OCI-LY1 (cell line): Measurements from ENCODE around the gene LDLRAD2.
"Not testable (repeated sequence)": the region's sequence is repeated elsewhere in the genome, so short reads cannot be mapped to it uniquely, and the experiment has no call there.

Source experiments
- H2AFZ ChIP-seq: fragments of 200-600 bp; sonication (generic), shearing (Covaris generic); 2 replicates; pipeline ENCODE4 v1.6.0; 2014; ENCODE audit warnings: antibody characterized with exemption, mild to moderate bottlenecking, low read length
- H3F3A ChIP-seq: fragments of 200-600 bp; sonication (generic), shearing (Covaris generic); 2 replicates; pipeline ENCODE4 v1.6.0; 2014; ENCODE audit warnings: mild to moderate bottlenecking, antibody characterized with exemption, low read length, moderate library complexity; ENCODE audit not compliant: insufficient read depth
- H3K27ac ChIP-seq: fragments of 200-600 bp; sonication (generic); 2 replicates; pipeline ENCODE4 v1.5.1; 2014; ENCODE audit warnings: low read length, mixed run types, mild to moderate bottlenecking, low read depth; ENCODE audit not compliant: poor library complexity, severe bottlenecking
- H3K27me3 ChIP-seq: fragments of 200-600 bp; sonication (generic); 2 replicates; pipeline ENCODE4 v1.6.0; 2014; ENCODE audit warnings: antibody characterized with exemption, mild to moderate bottlenecking, low read length, moderate library complexity; ENCODE audit not compliant: insufficient read depth
- H3K36me3 ChIP-seq: fragments of 200-600 bp; sonication (generic); 2 replicates; pipeline ENCODE4 v1.6.1; 2014; ENCODE audit warnings: mild to moderate bottlenecking, antibody characterized with exemption, low read length, moderate library complexity, mixed read lengths; ENCODE audit not compliant: insufficient read depth
- H3K4me1 ChIP-seq: fragments of 200-600 bp; sonication (generic); 2 replicates; pipeline ENCODE4 v1.5.1; 2014; ENCODE audit warnings: mild to moderate bottlenecking, low read length, moderate library complexity; ENCODE audit not compliant: insufficient read depth, severe bottlenecking
- H3K4me2 ChIP-seq: fragments of 200-600 bp; sonication (generic), shearing (Covaris generic); 2 replicates; pipeline ENCODE4 v1.6.1; 2014; ENCODE audit warnings: low read length
- H3K4me3 ChIP-seq: fragments of 200-600 bp; sonication (generic); 2 replicates; pipeline ENCODE4 v1.5.1; 2014; ENCODE audit warnings: low read length, low read depth, mild to moderate bottlenecking, mixed read lengths; ENCODE audit not compliant: poor library complexity, severe bottlenecking
- H3K79me2 ChIP-seq: fragments of 200-600 bp; shearing (Covaris generic); 2 replicates; pipeline ENCODE4 v1.6.1; 2016; ENCODE audit warnings: mixed run types, low read length, mixed read lengths; ENCODE audit not compliant: insufficient read depth
- H3K9ac ChIP-seq: fragments of 200-600 bp; sonication (generic), shearing (Covaris generic); 2 replicates; pipeline ENCODE4 v1.6.1; 2014; ENCODE audit warnings: mild to moderate bottlenecking, low read length, mixed read lengths
- H3K9me2 ChIP-seq: fragments of 200-600 bp; sonication (generic), shearing (Covaris generic); 2 replicates; pipeline ENCODE4 v1.6.1; 2014; ENCODE audit warnings: low read depth, mild to moderate bottlenecking, low read length, mixed read lengths
- H3K9me3 ChIP-seq: fragments of 200-600 bp; shearing (Covaris generic); 2 replicates; pipeline ENCODE4 v1.6.1; 2014; ENCODE audit warnings: low read length, mixed read lengths
- H4K20me1 ChIP-seq: fragments of 200-600 bp; sonication (generic), shearing (Covaris generic); 2 replicates; pipeline ENCODE4 v1.6.0; 2016; ENCODE audit warnings: mild to moderate bottlenecking, low read length; ENCODE audit not compliant: insufficient read depth
- CTCF ChIP-seq: fragments of 200-600 bp; sonication (generic), shearing (Covaris generic); IDR thresholded peaks from 2 replicates; pipeline ENCODE4 v1.5.1; 2017; ENCODE audit warnings: mild to moderate bottlenecking, antibody characterized with exemption, low read length, moderate library complexity, mixed read lengths
- EZH2 ChIP-seq: fragments of 200-600 bp; sonication (generic), shearing (Covaris generic); IDR thresholded peaks from 2 replicates; pipeline ENCODE4 v1.8.0; 2017; ENCODE audit warnings: borderline replicate concordance, mixed run types, mild to moderate bottlenecking, antibody characterized with exemption, low read length, moderate library complexity, mixed read lengths

Gene LDLRAD2

GRCh38 chr1:21824926-21825325 lies 12.9 kb downstream of the LDLRAD2 start:
- Histone ChIP-seq H3F3A (no peaks in the 10 kb centered on the region), H3K4me2 (no peak overlapping the region), H3K27ac (no peak overlapping the region), H2AFZ (no peak overlapping the region), H4K20me1 (no peaks in the 10 kb centered on the region), H3K9ac (no peak overlapping the region), H3K79me2 (no peaks in the 10 kb centered on the region), H3K36me3 (no peaks in the 10 kb centered on the region), H3K9me2 (no peaks in the 10 kb centered on the region), H3K4me3 (no peak overlapping the region), H3K9me3 (no peaks in the 10 kb centered on the region), H3K27me3 (peaks cover 6% of the 10 kb centered on the region; the same call in 1 of the 2 replicates), H3K4me1 (no peaks in the 10 kb centered on the region)
- no peak for TF ChIP-seq CTCF
- TF ChIP-seq EZH2 = no peak

DNA sequence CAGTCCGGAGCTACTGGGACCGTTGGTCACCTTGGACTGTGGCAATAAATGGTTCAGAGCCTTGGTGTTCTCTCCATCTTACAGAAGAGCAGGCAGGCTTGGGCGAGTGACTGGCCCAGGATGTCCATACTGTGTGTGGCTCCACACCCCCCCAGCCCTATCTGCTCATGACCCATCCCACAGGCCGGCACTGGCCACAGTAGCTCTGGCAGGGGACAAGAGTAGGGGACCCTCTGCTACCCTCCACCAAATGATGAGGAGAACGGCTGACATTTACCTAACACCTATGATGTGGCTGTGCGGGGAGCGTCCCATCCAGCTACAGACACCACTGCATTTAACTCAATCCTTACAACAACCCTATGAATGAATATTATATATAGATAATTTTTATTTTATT lies 13.3 kb downstream of the LDLRAD2 start:
- H3K4me1 ChIP-seq = no peaks in the 10 kb centered on the region
- no peaks in the 10 kb centered on the region for H3F3A ChIP-seq
- no peaks in the 10 kb centered on the region for H3K79me2 ChIP-seq
- H3K4me3 ChIP-seq = no peak overlapping the region
- H3K9ac ChIP-seq = no peak overlapping the region
- no peaks in the 10 kb centered on the region for H3K36me3 ChIP-seq
- no peak for TF ChIP-seq EZH2
- TF ChIP-seq CTCF = no peak
- H3K9me2 ChIP-seq = no peaks in the 10 kb centered on the region
- no peak overlapping the region for H3K4me2 ChIP-seq
- peaks cover 8% of the 10 kb centered on the region; the same call in 1 of the 2 replicates for H3K27me3 ChIP-seq
- no peaks in the 10 kb centered on the region for H4K20me1 ChIP-seq
- H3K9me3 ChIP-seq = no peaks in the 10 kb centered on the region
- no peak overlapping the region for H2AFZ ChIP-seq
- no peak overlapping the region for H3K27ac ChIP-seq

DNA sequence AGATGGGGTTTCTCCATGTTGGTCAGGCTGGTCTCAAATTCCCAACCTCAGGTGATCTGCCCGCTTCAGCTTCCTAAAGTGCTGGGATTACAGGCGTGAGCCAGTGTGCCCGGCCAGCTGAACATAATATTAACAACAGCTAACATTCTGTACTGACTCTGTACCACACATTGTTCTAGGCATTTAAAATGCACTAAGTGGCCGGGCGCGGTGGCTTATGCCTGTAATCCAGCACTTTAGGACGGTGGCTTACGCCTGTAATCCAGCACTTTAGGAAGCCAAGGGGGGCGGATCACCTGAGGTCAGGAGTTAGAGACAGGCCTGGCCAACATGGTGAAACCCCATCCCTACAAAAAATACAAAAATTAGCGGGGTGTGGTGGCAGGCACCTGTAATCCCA lies 14.6 kb downstream of the LDLRAD2 start:
- not testable (repeated sequence) for H3K9ac ChIP-seq, H3K79me2 ChIP-seq, H3K27ac ChIP-seq, H3F3A ChIP-seq, H4K20me1 ChIP-seq, H3K36me3 ChIP-seq, H2AFZ ChIP-seq, H3K27me3 ChIP-seq, H3K9me2 ChIP-seq, H3K9me3 ChIP-seq, H3K4me2 ChIP-seq, H3K4me3 ChIP-seq, H3K4me1 ChIP-seq

DNA sequence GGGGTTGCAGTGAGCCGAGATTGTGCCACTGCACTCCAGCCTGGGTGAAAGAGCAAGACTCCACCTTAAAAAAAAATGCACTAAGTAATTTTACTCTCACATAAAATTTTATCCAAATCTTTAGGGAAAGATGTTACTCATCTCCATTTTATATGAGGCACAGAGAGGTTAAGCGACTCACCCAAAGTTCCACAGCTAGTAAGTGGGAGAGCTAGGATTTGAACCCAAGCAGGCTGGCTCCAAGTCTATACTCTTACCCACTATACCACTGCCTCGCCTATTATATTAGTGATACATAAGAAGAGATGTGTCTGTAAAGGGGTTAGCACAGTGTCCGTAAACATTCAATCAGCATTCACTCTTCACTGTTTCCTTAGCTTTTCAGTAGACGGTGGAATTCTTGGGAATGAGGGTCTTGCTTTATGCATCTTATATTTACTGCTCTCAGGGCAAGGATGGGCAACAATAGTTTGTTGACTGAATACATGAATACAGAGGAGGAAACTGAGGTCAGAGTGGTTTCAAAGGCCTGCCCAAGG lies 15.1 kb downstream of the LDLRAD2 start:
- TF ChIP-seq CTCF (no peak), EZH2 (no peak)
- Histone ChIP-seq H2AFZ (no peak overlapping the region), H3F3A (no peaks in the 10 kb centered on the region), H4K20me1 (no peaks in the 10 kb centered on the region), H3K36me3 (no peaks in the 10 kb centered on the region), H3K9me3 (no peaks in the 10 kb centered on the region), H3K4me1 (no peaks in the 10 kb centered on the region), H3K9me2 (no peaks in the 10 kb centered on the region), H3K4me2 (no peak overlapping the region), H3K79me2 (no peaks in the 10 kb centered on the region), H3K9ac (no peak overlapping the region), H3K4me3 (no peak overlapping the region), H3K27ac (no peak overlapping the region), H3K27me3 (peaks cover 4% of the 10 kb centered on the region; the same call in 1 of the 2 replicates)
